ENCODE measurements around the gene TPCN2. TPM values are rescaled to one million over a fixed set of nuclear protein-coding genes. Genes with fewer than 3 reads are reported as not detected.

Gene TPCN2
- total and polyA plus RNA-seq, 4 donors = 6.4 to 20.8 (median 12.1) TPM

GRCh38 chr11:69102732-69103615, 54.2 kb downstream of the TPCN2 start:
- WGBS = 64% methylated on average over 24 of the region's 24 CpGs

GRCh38 chr11:69104212-69104855, 55.6 kb downstream of the TPCN2 start:
- Histone ChIP-seq H3K36me3 (ENCODE audit: control insufficient read depth in 4 of 4, insufficient read depth in 3 of 4, low read depth in 1 of 4, low read length in 3 of 4) (no peaks in the 10 kb centered on the region), H3K27me3 (ENCODE audit: control insufficient read depth in 4 of 4, insufficient read depth in 4 of 4, low read length in 3 of 4) (no peaks in the 10 kb centered on the region), H3K9me3 (ENCODE audit: control insufficient read depth in 4 of 4, low read length in 3 of 4) (no peaks in the 10 kb centered on the region), H3K4me3 (ENCODE audit: low read depth in 1 of 3, low read length in 3 of 3) (no peak overlapping the region), H3K4me1 (ENCODE audit: control insufficient read depth in 4 of 4, insufficient read depth in 4 of 4, low read length in 3 of 4) (peaks cover 0 to 4% (median 0%) of the 10 kb centered on the region in 4 donors), H3K9ac (ENCODE audit: low read depth in 1 of 2, low read length in 2 of 2) (no peak overlapping the region), H3K27ac (ENCODE audit: low read depth in 1 of 2, low read length in 2 of 2) (no peak overlapping the region)
- DNase-seq (ENCODE audit: low spot score) = no peak
- WGBS = 88% methylated on average over 14 of the region's 14 CpGs
- no peak for TF ChIP-seq TAF1 (conservative IDR thresholded peaks at IDR 0.05)
- no peak for TF ChIP-seq JUND (IDR thresholded peaks at IDR 0.05)
- TF ChIP-seq MAX (IDR thresholded peaks at IDR 0.05) = no peak
- no peak for TF ChIP-seq GABPA (IDR thresholded peaks at IDR 0.05 in 1 of 2, conservative IDR thresholded peaks at IDR 0.05 in 1 of 2)
- no peak for TF ChIP-seq SP1 (IDR thresholded peaks at IDR 0.05)
- TF ChIP-seq FOXA1 (IDR thresholded peaks at IDR 0.05) = no peak
- no peak for TF ChIP-seq ATF3 (IDR thresholded peaks at IDR 0.05)
- no peak for TF ChIP-seq EGR1 (IDR thresholded peaks at IDR 0.05; ENCODE audit: low read depth in 2 of 2)
- no peak for TF ChIP-seq RXRA (IDR thresholded peaks at IDR 0.05)
- TF ChIP-seq HNF4G (IDR thresholded peaks at IDR 0.05) = no peak
- TF ChIP-seq REST (IDR thresholded peaks at IDR 0.05) = no peak
- TF ChIP-seq ZBTB33 (IDR thresholded peaks at IDR 0.05) = no peak

More at GRCh38 chr11:69102732-69103615, 54.2 kb downstream of the TPCN2 start:
- H3K27ac ChIP-seq (ENCODE audit: low read depth in 1 of 2, low read length in 2 of 2) = no peak overlapping the region
- no peak overlapping the region for H3K9ac ChIP-seq (ENCODE audit: low read depth in 1 of 2, low read length in 2 of 2)
- no peaks in the 10 kb centered on the region for H3K9me3 ChIP-seq (ENCODE audit: control insufficient read depth in 4 of 4, low read length in 3 of 4)
- no peaks in the 10 kb centered on the region for H3K36me3 ChIP-seq (ENCODE audit: control insufficient read depth in 4 of 4, insufficient read depth in 3 of 4, low read depth in 1 of 4, low read length in 3 of 4)
- no peak overlapping the region for H3K4me3 ChIP-seq (ENCODE audit: low read depth in 1 of 3, low read length in 3 of 3)
- no peaks in the 10 kb centered on the region for H3K27me3 ChIP-seq (ENCODE audit: control insufficient read depth in 4 of 4, insufficient read depth in 4 of 4, low read length in 3 of 4)
- TF ChIP-seq REST (IDR thresholded peaks at IDR 0.05) (no peak), RXRA (IDR thresholded peaks at IDR 0.05) (no peak), FOXA2 (IDR thresholded peaks at IDR 0.05) (no peak), YY1 (IDR thresholded peaks at IDR 0.05) (no peak), NR2F2 (IDR thresholded peaks at IDR 0.05) (no peak), EGR1 (IDR thresholded peaks at IDR 0.05; ENCODE audit: low read depth in 2 of 2) (no peak)
- peaks cover 0 to 4% (median 0%) of the 10 kb centered on the region in 4 donors for H3K4me1 ChIP-seq (ENCODE audit: control insufficient read depth in 4 of 4, insufficient read depth in 4 of 4, low read length in 3 of 4)
- no peak for DNase-seq (ENCODE audit: low spot score)
